HG02642 (cell line): ENCODE results near the gene FRMD4A.
"Not testable (repeated sequence)": the region's sequence is repeated elsewhere in the genome, so short reads cannot be mapped to it uniquely, and the experiment has no call there.

Experiments
- ATAC-seq: cut with Tn5 transposase; IDR thresholded peaks from one replicate; pipeline ENCODE4 v1.9.1; 2021; ENCODE audit warnings: mild to moderate bottlenecking; ENCODE audit not compliant: unreplicated experiment, poor library complexity

FRMD4A gene

GRCh38 chr10:13784067-13784466, 546.7 kb downstream of the FRMD4A start:
- no peak for ATAC-seq

GRCh38 chr10:13779748-13780147, 551.0 kb downstream of the FRMD4A start:
- ATAC-seq: no peak

GRCh38 chr10:13778693-13778960, 552.1 kb downstream of the FRMD4A start:
- ATAC-seq: not testable (repeated sequence)

GRCh38 chr10:13776861-13777311, 553.8 kb downstream of the FRMD4A start:
- ATAC-seq: no peak

GRCh38 chr10:13775786-13776775, 554.6 kb downstream of the FRMD4A start:
- no peak for ATAC-seq

GRCh38 chr10:13774303-13774893, 556.3 kb downstream of the FRMD4A start:
- no peak for ATAC-seq

- no peak for ATAC-seq
Measured at GRCh38 chr10:13773496-13774170, 557.1 kb downstream of the FRMD4A start.

- no peak for ATAC-seq
Measured at GRCh38 chr10:13773043-13773442, 557.7 kb downstream of the FRMD4A start.

- no peak for ATAC-seq
Measured at GRCh38 chr10:13771992-13772391, 558.7 kb downstream of the FRMD4A start.

- ATAC-seq: no peak
Measured at GRCh38 chr10:13770760-13771493, 559.8 kb downstream of the FRMD4A start.

- ATAC-seq: peak; percentile 41
Measured at GRCh38 chr10:13769946-13770345, 560.8 kb downstream of the FRMD4A start.

GRCh38 chr10:13767676-13768178, 563.0 kb downstream of the FRMD4A start:
- no peak for ATAC-seq

- not testable (repeated sequence) for ATAC-seq
Measured at GRCh38 chr10:13767148-13767547, 563.6 kb downstream of the FRMD4A start.

GRCh38 chr10:13765641-13766341, 564.9 kb downstream of the FRMD4A start:
- ATAC-seq: no peak

GRCh38 chr10:13761490-13762091, 569.1 kb downstream of the FRMD4A start:
- ATAC-seq: no peak

GRCh38 chr10:13759168-13759567, 571.6 kb downstream of the FRMD4A start:
- ATAC-seq: no peak

GRCh38 chr10:13758756-13759155, 572.0 kb downstream of the FRMD4A start:
- no peak for ATAC-seq

- no peak for ATAC-seq
Measured at GRCh38 chr10:13758312-13758711, 572.4 kb downstream of the FRMD4A start.

GRCh38 chr10:13754277-13754676, 576.4 kb downstream of the FRMD4A start:
- no peak for ATAC-seq
